HG02870 (cell line): ENCODE data around the gene FASTKD3.

Source experiments
- ATAC-seq: cut with Tn5 transposase; IDR thresholded peaks from one replicate; pipeline ENCODE4 v1.9.1; 2021; ENCODE audit warnings: mild to moderate bottlenecking, moderate library complexity; ENCODE audit not compliant: unreplicated experiment

FASTKD3 gene

GRCh38 chr5:7868773-7869473 lies at the start of gene FASTKD3, which contains the start of gene MTRR:
Gene FASTKD3, minus strand, starts transcription at chr5:7869031. Its CDS starts 948 bp downstream, at chr5:7868083.
Gene MTRR, plus strand, starts transcription at chr5:7869148. Its CDS starts 1,647 bp downstream, at chr5:7870795.
- peak; percentile 90 for ATAC-seq

- no peak for ATAC-seq
These were observed 48.6 kb upstream of the FASTKD3 start for GRCh38 chr5:7917130-7918123.

GRCh38 chr5:7916171-7916804 lies 47.5 kb upstream of the FASTKD3 start:
- ATAC-seq, result no peak

- ATAC-seq, result peak; percentile 45
These were observed 42.6 kb upstream of the FASTKD3 start for GRCh38 chr5:7911429-7911771.

GRCh38 chr5:7910738-7911428 lies 42.1 kb upstream of the FASTKD3 start:
- peak; percentile 88 for ATAC-seq

GRCh38 chr5:7908317-7908716 lies 39.5 kb upstream of the FASTKD3 start:
- ATAC-seq, result no peak

- ATAC-seq, result no peak
These were observed 38.8 kb upstream of the FASTKD3 start for GRCh38 chr5:7907612-7908011.

- ATAC-seq, result peak; percentile 65
These were observed 35.3 kb upstream of the FASTKD3 start for GRCh38 chr5:7904170-7904569.

GRCh38 chr5:7902666-7903625 lies 34.1 kb upstream of the FASTKD3 start:
- no peak for ATAC-seq

GRCh38 chr5:7902201-7902600 lies 33.4 kb upstream of the FASTKD3 start:
- no peak for ATAC-seq

- ATAC-seq, result no peak
These were observed 28.3 kb upstream of the FASTKD3 start for GRCh38 chr5:7897014-7897600.

GRCh38 chr5:7894860-7895259 lies 26.0 kb upstream of the FASTKD3 start:
- ATAC-seq, result peak; percentile 98

GRCh38 chr5:7894439-7894838 lies 25.6 kb upstream of the FASTKD3 start:
- no peak for ATAC-seq

- no peak for ATAC-seq
These were observed 20.1 kb upstream of the FASTKD3 start for GRCh38 chr5:7888901-7889300.

GRCh38 chr5:7886849-7887475 lies 18.1 kb upstream of the FASTKD3 start:
- ATAC-seq, result no peak

- no peak for ATAC-seq
These were observed 15.8 kb upstream of the FASTKD3 start for GRCh38 chr5:7884491-7885267.

GRCh38 chr5:7882926-7883325 lies 14.1 kb upstream of the FASTKD3 start:
- ATAC-seq, result no peak

GRCh38 chr5:7881816-7882215 lies 13.0 kb upstream of the FASTKD3 start:
- no peak for ATAC-seq
